ENCODE results near the gene GBP3. TPM values are rescaled to one million over a fixed set of nuclear protein-coding genes. Genes with fewer than 3 reads are reported as not detected.
"Not testable (repeated sequence)": the region's sequence is repeated elsewhere in the genome, so short reads cannot be mapped to it uniquely, and the experiment has no call there.

GBP3 gene
- total RNA-seq, 4 donors from 2014 or later = 11.2 to 38.6 (median 20.5) TPM

DNA sequence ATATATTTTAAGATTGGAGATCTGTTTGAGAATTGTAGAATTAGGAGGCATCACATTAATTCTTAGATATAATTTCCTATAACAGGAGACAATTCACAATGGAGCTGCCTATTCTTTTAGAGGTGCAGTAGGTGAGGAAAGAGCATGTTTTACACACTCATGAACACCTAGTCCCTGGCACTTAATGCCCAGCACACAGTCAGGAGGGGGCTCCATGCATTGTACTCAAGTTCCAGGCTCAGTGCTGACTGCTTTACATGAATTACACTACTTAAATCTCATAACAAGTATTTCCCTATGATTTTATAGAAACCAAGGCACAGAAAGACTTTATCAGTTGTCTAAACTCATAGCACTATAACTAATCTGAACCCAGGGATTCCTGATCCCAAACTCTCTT, 360 bp upstream of the GBP3 start:
- Histone ChIP-seq H3K9me3 (no peaks in the 10 kb centered on the region), H3K27me3 (no peaks in the 10 kb centered on the region), H3K4me1 (no peaks in the 10 kb centered on the region), H3K36me3 (no peaks in the 10 kb centered on the region), H3K27ac (peak overlapping the region; percentile 88 to 91), H3K4me3 (peak overlapping the region in 1 of 2 donors; percentile 52)
- intact Hi-C loops (cut with DNase I; ENCODE audit: low total_unique reads) = no loop called here
- DNase-seq = no peak
- no peak for TF ChIP-seq POLR2A (IDR thresholded peaks at IDR 0.05)
- TF ChIP-seq, protein P1, sequence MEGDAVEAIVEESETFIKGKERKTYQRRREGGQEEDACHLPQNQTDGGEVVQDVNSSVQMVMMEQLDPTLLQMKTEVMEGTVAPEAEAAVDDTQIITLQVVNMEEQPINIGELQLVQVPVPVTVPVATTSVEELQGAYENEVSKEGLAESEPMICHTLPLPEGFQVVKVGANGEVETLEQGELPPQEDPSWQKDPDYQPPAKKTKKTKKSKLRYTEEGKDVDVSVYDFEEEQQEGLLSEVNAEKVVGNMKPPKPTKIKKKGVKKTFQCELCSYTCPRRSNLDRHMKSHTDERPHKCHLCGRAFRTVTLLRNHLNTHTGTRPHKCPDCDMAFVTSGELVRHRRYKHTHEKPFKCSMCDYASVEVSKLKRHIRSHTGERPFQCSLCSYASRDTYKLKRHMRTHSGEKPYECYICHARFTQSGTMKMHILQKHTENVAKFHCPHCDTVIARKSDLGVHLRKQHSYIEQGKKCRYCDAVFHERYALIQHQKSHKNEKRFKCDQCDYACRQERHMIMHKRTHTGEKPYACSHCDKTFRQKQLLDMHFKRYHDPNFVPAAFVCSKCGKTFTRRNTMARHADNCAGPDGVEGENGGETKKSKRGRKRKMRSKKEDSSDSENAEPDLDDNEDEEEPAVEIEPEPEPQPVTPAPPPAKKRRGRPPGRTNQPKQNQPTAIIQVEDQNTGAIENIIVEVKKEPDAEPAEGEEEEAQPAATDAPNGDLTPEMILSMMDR (IDR thresholded peaks at IDR 0.05) = no peak

DNA sequence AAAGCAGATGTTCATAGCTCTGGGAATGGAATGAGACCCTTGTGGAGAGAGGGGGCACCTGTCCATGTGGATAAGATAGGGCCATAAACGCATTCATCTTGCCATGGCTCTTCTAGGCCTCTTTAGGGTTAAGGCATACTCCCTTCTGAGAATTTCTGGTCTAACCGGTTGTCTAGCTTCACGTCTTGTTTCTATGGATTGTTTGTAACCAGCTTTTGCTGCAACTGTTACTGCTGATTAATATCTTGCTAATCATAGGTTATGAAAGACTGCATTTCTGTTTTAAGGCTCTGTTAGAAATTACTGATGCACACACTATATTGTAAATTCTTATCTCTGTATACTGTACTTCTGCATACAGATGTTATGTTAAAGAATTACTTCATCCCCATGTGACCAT, 4.3 kb downstream of the GBP3 start:
- DNase-seq; H3K9me3 ChIP-seq; H3K36me3 ChIP-seq; H3K4me1 ChIP-seq; H3K27ac ChIP-seq; H3K4me3 ChIP-seq; H3K27me3 ChIP-seq; intact Hi-C loops (cut with DNase I; ENCODE audit: low total_unique reads): not testable (repeated sequence)

DNA sequence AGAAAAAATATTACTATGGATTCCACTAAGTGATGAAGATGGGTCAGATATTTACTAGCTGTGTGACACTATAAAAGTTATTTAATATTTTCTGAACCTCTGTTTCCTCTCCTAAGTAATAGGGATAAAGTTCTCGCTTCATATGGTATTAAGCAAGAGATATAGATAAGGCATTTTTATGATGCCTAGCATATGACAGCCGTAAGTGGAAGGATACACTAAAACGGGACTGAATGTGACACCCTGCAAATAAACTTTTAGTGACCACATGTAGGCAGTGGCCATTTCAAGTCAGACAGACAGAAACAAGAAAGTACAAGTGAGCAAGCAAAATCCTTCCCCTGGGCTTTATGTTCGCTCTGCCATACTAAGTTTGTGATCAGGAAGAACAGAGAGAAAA, 14.2 kb downstream of the GBP3 start:
- no peaks in the 10 kb centered on the region for H3K36me3 ChIP-seq
- H3K27ac ChIP-seq = no peak overlapping the region
- H3K9me3 ChIP-seq = no peaks in the 10 kb centered on the region
- intact Hi-C loops (cut with DNase I; ENCODE audit: low total_unique reads) = loop anchor here (10.0 kb wide), 1 partner anchor 346 kb away; no protein-coding TSS in a partner anchor
- no peaks in the 10 kb centered on the region for H3K4me1 ChIP-seq
- no peak overlapping the region for H3K4me3 ChIP-seq
- H3K27me3 ChIP-seq = no peaks in the 10 kb centered on the region
- no peak for DNase-seq
- no peak for TF ChIP-seq POLR2A (IDR thresholded peaks at IDR 0.05)
- TF ChIP-seq, protein P1 (IDR thresholded peaks at IDR 0.05) = no peak

DNA sequence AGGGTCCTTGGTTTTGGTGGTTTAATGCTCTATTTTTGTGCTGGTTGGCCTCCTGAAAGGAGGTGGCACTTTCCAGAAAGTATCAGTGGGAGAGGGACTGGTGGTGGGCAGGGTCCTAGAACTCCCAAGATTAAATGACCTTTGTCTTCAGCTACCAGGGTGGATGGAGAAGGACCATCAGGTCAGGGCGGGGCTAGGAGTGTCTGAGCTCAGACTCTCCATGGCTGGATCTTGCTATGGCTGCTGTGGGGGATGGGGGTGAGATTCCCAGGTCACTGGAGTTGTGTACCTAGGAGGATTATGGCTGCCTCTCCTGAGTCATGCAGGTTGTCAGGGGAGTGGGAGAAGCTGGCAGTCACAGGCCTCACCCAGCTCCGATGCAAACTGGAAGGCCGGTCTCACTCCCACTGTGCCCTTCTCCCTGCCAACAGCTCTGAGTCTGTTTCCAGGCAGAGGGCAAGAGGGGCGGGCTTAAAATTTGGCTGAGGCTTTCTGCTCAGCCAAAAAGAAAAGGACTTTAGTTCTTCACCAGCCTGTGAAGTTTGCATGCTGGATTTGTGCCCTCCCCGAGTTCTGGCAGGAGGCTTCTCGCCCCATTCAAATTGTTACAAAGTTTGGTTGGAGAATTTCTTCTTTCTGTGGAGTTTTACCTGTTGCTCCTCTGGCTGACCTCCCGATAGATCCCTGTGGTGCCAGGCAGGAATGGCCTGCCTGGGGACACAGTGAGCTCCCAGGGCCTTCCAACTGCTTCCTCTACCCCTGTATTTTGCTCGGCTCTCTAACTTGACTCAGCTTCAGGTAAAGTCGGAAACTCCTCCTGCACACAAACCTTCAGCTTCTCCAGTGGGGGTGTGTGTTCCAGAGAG, 17.1 kb downstream of the GBP3 start:
- H3K27ac ChIP-seq = no peak overlapping the region
- no peak overlapping the region for H3K4me3 ChIP-seq
- no peaks in the 10 kb centered on the region for H3K4me1 ChIP-seq
- no peak for TF ChIP-seq POLR2A (IDR thresholded peaks at IDR 0.05)
- TF ChIP-seq, protein P1 (IDR thresholded peaks at IDR 0.05) = no peak
- intact Hi-C loops (cut with DNase I; ENCODE audit: low total_unique reads) = loop anchor here (10.0 kb wide), 1 partner anchor 349 kb away; no protein-coding TSS in a partner anchor
- H3K9me3 ChIP-seq = no peaks in the 10 kb centered on the region
- no peaks in the 10 kb centered on the region for H3K36me3 ChIP-seq
- no peak for DNase-seq
- no peaks in the 10 kb centered on the region for H3K27me3 ChIP-seq

DNA sequence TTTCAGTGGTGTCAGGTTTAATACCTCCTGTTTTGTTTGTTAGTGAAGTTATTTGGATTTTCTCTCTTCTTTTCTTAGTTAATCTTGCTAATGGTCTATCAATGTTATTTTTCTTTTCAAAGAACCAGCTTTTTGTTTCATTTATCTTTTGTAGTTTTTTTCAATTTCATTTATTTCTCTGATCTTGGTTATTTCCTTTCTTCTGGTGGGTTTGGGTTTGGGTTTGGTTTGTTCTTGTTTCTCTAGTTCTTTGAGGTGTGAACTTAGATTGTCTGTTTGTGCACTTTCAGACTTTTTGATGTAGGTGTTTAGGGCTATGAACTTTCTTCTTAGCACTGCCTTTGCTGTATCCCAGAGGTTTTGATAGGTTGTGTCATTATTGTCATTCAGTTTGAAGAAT, 20.5 kb downstream of the GBP3 start:
- intact Hi-C loops (cut with DNase I; ENCODE audit: low total_unique reads) = loop anchor here (10.0 kb wide), 1 partner anchor 353 kb away; no protein-coding TSS in a partner anchor
- not testable (repeated sequence) for H3K4me3 ChIP-seq

DNA sequence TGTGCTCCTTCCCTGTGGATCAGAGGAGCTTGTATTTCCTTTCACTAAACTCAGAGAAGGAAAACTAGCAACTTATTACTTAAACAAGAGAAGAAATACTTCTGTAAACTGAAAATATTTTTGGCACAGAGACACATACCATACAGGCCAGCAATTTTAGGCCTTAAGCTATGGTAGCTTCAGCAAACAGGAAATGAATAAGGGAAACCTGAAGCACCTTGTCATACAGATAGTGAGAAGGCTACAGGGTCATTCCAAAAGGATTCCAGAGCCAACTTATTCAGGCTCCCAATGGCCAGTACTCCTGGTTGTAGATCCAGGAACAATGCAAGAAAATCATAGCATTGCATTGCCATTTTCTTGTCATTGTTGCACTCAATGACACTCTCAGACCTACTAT, 21.2 kb downstream of the GBP3 start:
- H3K4me3 ChIP-seq = no peak overlapping the region
- TF ChIP-seq, protein P1 (IDR thresholded peaks at IDR 0.05) = no peak
- TF ChIP-seq POLR2A (IDR thresholded peaks at IDR 0.05) = no peak
- H3K4me1 ChIP-seq = no peaks in the 10 kb centered on the region
- no peaks in the 10 kb centered on the region for H3K27me3 ChIP-seq
- no peak for DNase-seq
- H3K27ac ChIP-seq = no peak overlapping the region
- no peaks in the 10 kb centered on the region for H3K36me3 ChIP-seq
- H3K9me3 ChIP-seq = no peaks in the 10 kb centered on the region
- intact Hi-C loops (cut with DNase I; ENCODE audit: low total_unique reads) = loop anchor here (10.0 kb wide), 1 partner anchor 353 kb away; no protein-coding TSS in a partner anchor

More for the DNA sequence above, 20.5 kb downstream of the GBP3 start:
- H3K27me3 ChIP-seq, H3K36me3 ChIP-seq, DNase-seq, H3K9me3 ChIP-seq, H3K4me1 ChIP-seq, H3K27ac ChIP-seq: not testable (repeated sequence)
